ENCODE data around the gene SPEF1. TPM values are rescaled to one million over a fixed set of nuclear protein-coding genes. Genes with fewer than 3 reads are reported as not detected.
"Not testable (repeated sequence)": the region's sequence is repeated elsewhere in the genome, so short reads cannot be mapped to it uniquely, and the experiment has no call there.

The SPEF1 gene, protein sequence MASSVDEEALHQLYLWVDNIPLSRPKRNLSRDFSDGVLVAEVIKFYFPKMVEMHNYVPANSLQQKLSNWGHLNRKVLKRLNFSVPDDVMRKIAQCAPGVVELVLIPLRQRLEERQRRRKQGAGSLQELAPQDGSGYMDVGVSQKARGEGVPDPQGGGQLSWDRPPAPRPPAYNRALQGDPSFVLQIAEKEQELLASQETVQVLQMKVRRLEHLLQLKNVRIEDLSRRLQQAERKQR
- total RNA-seq = 0.63 TPM in 1 of 2 replicates, not detected in the other
- polyA plus RNA-seq = 0.51 TPM in 1 of 2 replicates, not detected in the other

DNA sequence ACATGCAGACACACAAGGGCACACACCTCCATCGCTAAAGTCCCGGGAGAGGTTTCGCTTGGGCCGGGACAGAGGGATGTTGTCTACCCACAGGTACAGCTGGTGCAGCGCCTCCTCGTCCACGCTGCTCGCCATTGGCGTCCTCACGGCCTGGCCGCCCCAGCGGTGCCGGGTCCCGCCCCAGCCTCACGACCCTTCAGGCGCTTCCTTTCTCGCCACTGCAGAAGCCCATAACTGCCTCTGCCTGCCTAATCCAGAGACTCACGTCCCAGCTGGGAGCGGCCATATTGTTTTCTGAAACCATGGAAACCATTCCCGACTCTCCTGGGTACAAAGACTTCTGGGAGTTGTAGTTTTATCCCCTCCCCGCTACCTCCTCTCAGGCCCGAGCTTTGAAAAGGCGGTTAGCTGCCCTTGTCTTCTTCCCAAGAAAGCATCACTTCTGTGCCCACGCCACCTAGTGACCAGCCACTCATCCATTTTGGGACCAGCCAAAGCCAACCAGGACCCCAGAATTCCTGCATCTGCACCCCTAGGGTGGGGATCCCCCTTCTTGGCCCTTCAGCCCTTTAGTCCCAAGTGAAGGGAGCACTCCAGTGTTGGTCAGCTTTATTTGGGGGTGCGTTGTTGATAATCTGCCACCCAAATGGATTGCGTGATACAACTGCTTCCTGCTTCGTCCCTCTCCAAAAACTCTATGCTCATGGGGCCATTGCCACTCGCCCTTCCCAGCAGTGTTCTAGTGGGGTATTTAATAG is at the start of gene SPEF1:
Gene SPEF1 (minus strand): TSS at position 296 of the 758 bp plus-strand sequence. CDS start 161 bp downstream, at position 135.
- Histone ChIP-seq H2AFZ (no peak within 1 kb of the TSS), H3K27ac (peak within 1 kb of the TSS; percentile 55), H3K36me3 (replicated peaks; ENCODE audit: insufficient read depth, low read depth) (no peaks in the 10 kb centered on the region), H3K4me2 (peak within 1 kb of the TSS; percentile 88), H3K79me2 (peaks cover 30% of the 10 kb centered on the region), H3K9me2 (replicated peaks; ENCODE audit: insufficient read depth) (no peaks in the 10 kb centered on the region), H3K4me3 (no peak within 1 kb of the TSS), H4K20me1 (ENCODE audit: insufficient read depth, poor library complexity, severe bottlenecking) (peaks cover 18% of the 10 kb centered on the region), H3K4me1 (ENCODE audit: insufficient read depth) (peaks cover 48% of the 10 kb centered on the region), H3K9me3 (ENCODE audit: low read depth) (no peaks in the 10 kb centered on the region), H3K27me3 (peaks cover 12% of the 10 kb centered on the region)
- peak; percentile 93 for DNase-seq (ENCODE audit: low spot score)
- TF ChIP-seq, protein P1, sequence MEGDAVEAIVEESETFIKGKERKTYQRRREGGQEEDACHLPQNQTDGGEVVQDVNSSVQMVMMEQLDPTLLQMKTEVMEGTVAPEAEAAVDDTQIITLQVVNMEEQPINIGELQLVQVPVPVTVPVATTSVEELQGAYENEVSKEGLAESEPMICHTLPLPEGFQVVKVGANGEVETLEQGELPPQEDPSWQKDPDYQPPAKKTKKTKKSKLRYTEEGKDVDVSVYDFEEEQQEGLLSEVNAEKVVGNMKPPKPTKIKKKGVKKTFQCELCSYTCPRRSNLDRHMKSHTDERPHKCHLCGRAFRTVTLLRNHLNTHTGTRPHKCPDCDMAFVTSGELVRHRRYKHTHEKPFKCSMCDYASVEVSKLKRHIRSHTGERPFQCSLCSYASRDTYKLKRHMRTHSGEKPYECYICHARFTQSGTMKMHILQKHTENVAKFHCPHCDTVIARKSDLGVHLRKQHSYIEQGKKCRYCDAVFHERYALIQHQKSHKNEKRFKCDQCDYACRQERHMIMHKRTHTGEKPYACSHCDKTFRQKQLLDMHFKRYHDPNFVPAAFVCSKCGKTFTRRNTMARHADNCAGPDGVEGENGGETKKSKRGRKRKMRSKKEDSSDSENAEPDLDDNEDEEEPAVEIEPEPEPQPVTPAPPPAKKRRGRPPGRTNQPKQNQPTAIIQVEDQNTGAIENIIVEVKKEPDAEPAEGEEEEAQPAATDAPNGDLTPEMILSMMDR (IDR thresholded peaks at IDR 0.05; ENCODE audit: poor library complexity) = peak; percentile 40
- TF ChIP-seq EZH2 (IDR thresholded peaks at IDR 0.05; ENCODE audit: borderline replicate concordance) (no peak), EZH2phosphoT487 (IDR thresholded peaks at IDR 0.05; ENCODE audit: low read depth, severe bottlenecking, unreplicated experiment) (no peak)
- 18% methylated on average over 28 of the region's 28 CpGs for WGBS (ENCODE audit: low lambda C conversion rate, missing lambda C conversion rate)

DNA sequence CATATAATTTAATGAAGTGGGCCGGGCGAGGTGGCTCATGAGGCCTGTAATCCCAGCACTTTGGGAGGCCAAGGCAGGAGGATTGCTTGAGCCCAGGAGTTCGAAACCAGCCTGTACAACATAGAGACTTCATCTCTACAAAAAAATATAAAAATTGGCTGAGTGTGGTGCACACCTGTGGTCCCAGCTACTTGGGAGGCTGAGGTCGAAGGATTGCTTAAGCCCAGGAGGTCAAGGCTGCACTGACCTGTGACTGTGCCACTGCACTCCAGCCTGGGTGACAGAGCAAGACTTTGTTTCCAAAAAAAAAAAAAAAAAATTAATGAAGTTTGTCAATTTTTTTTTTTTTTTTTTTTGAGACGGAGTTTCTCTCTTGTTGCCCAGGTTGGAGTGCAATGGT is 48.6 kb upstream of the SPEF1 start:
- H3K9me3 ChIP-seq (ENCODE audit: low read depth); H3K27ac ChIP-seq; H3K4me1 ChIP-seq (ENCODE audit: insufficient read depth); H4K20me1 ChIP-seq (ENCODE audit: insufficient read depth, poor library complexity, severe bottlenecking); H3K4me3 ChIP-seq; H2AFZ ChIP-seq; DNase-seq (ENCODE audit: low spot score); H3K27me3 ChIP-seq; H3K79me2 ChIP-seq; H3K36me3 ChIP-seq (replicated peaks; ENCODE audit: insufficient read depth, low read depth); H3K4me2 ChIP-seq; H3K9me2 ChIP-seq (replicated peaks; ENCODE audit: insufficient read depth): not testable (repeated sequence)
- 96% methylated on average over 5 of the region's 5 CpGs for WGBS (ENCODE audit: low lambda C conversion rate, missing lambda C conversion rate)

DNA sequence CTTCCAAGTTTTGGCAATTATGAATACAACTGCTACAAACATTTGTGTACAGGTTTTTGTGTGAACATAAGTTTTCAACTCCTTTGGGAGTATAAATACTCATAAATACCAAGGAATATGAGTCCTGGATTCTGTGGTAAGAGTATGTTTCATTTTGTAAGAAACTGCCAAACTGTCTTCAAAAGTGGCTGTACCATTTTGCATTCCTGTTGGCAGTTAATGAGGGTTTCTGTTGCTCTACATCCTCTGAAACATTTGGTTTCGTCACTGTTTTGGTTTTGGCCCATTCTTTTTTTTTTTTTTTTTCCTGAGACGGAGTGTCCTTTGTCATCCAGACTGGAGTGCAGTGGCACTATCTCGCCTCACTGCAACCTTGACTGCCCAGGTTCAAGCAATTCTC is 47.5 kb upstream of the SPEF1 start:
- WGBS (ENCODE audit: low lambda C conversion rate, missing lambda C conversion rate) = 89% methylated on average over 2 of the region's 3 CpGs
- Histone ChIP-seq H3K4me1 (ENCODE audit: insufficient read depth) (no peaks in the 10 kb centered on the region), H2AFZ (no peak overlapping the region), H3K36me3 (replicated peaks; ENCODE audit: insufficient read depth, low read depth) (no peaks in the 10 kb centered on the region), H3K4me2 (no peak overlapping the region), H3K9me2 (replicated peaks; ENCODE audit: insufficient read depth) (no peaks in the 10 kb centered on the region), H3K27me3 (no peaks in the 10 kb centered on the region), H3K9me3 (ENCODE audit: low read depth) (no peaks in the 10 kb centered on the region), H3K27ac (no peak overlapping the region), H4K20me1 (ENCODE audit: insufficient read depth, poor library complexity, severe bottlenecking) (no peaks in the 10 kb centered on the region), H3K79me2 (no peaks in the 10 kb centered on the region), H3K4me3 (no peak overlapping the region)
- no peak for DNase-seq (ENCODE audit: low spot score)
- TF ChIP-seq EZH2phosphoT487 (IDR thresholded peaks at IDR 0.05; ENCODE audit: low read depth, severe bottlenecking, unreplicated experiment) = no peak
- no peak for TF ChIP-seq EZH2 (IDR thresholded peaks at IDR 0.05; ENCODE audit: borderline replicate concordance)
- TF ChIP-seq, protein P1 (IDR thresholded peaks at IDR 0.05; ENCODE audit: poor library complexity) = no peak

DNA sequence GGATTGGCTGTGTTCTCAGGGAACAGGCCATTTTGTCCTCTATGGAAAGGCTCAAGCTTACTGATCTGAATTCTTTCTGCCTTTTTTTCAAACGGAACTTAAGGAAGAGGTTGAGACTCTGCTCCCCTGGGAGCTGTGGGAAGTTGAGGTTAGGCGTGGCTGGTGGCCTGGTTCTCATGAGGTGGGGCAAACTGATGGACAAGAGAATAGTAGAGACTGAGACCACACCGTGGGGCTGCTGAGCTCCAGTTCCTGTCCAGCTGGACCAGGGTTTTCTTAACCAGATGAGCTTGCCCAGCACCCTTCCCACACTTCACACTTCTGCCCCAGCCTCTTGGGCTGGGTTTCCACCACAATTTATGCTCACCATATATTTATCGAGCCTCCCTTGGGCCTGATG is 45.2 kb upstream of the SPEF1 start:
- H4K20me1 ChIP-seq (ENCODE audit: insufficient read depth, poor library complexity, severe bottlenecking) = no peaks in the 10 kb centered on the region
- no peaks in the 10 kb centered on the region for H3K36me3 ChIP-seq (replicated peaks; ENCODE audit: insufficient read depth, low read depth)
- DNase-seq (ENCODE audit: low spot score) = no peak
- H3K79me2 ChIP-seq = peaks cover 8% of the 10 kb centered on the region
- H3K9me3 ChIP-seq (ENCODE audit: low read depth) = no peaks in the 10 kb centered on the region
- H3K4me3 ChIP-seq = no peak overlapping the region
- H3K4me1 ChIP-seq (ENCODE audit: insufficient read depth) = no peaks in the 10 kb centered on the region
- TF ChIP-seq, protein P1 (IDR thresholded peaks at IDR 0.05; ENCODE audit: poor library complexity) = no peak
- TF ChIP-seq EZH2phosphoT487 (IDR thresholded peaks at IDR 0.05; ENCODE audit: low read depth, severe bottlenecking, unreplicated experiment) (no peak), EZH2 (IDR thresholded peaks at IDR 0.05; ENCODE audit: borderline replicate concordance) (no peak)
- 89% methylated on average over 4 of the region's 4 CpGs for WGBS (ENCODE audit: low lambda C conversion rate, missing lambda C conversion rate)
- no peaks in the 10 kb centered on the region for H3K27me3 ChIP-seq
- no peak overlapping the region for H2AFZ ChIP-seq
- H3K9me2 ChIP-seq (replicated peaks; ENCODE audit: insufficient read depth) = no peaks in the 10 kb centered on the region
- H3K27ac ChIP-seq = no peak overlapping the region
- no peak overlapping the region for H3K4me2 ChIP-seq
